Measurements from ENCODE around the gene ATG4B.

- TF ChIP-seq POLR2AphosphoS5 (IDR thresholded peaks at IDR 0.05) (no peak), CTCF (IDR thresholded peaks at IDR 0.05) (no peak), EP300 (IDR thresholded peaks at IDR 0.05) (no peak)
Observed at GRCh38 chr2:241640165-241640795, 2.8 kb downstream of the ATG4B start.

Data from esophagus muscularis mucosa (tissue), 4 donors.